Dendritic cell treated with granulocyte-macrophage colony-stimulating factor and Interleukin-4, amounts not matched to agents 40 ng/mL and 50 ng/mL, for 4 days (primary cell): ENCODE data around the gene PGBD5.

Experiments
- H3K27ac Mint-ChIP-seq: one replicate; pipeline ENCODE4 v1.8.0; 2022; ENCODE audit warnings: mild to moderate bottlenecking, mixed read lengths
- H3K27me3 Mint-ChIP-seq: one replicate; pipeline ENCODE4 v1.8.0; 2022; ENCODE audit warnings: mild to moderate bottlenecking, mixed read lengths
- H3K36me3 Mint-ChIP-seq: one replicate; pipeline ENCODE4 v1.8.0; 2022; ENCODE audit warnings: low read depth, mixed read lengths
- H3K4me1 Mint-ChIP-seq: one replicate; pipeline ENCODE4 v1.8.0; 2022; ENCODE audit warnings: low read depth, mixed read lengths
- H3K4me3 Mint-ChIP-seq: one replicate; pipeline ENCODE4 v1.8.0; 2022; ENCODE audit warnings: mild to moderate bottlenecking, moderate library complexity, mixed read lengths
- H3K9me3 Mint-ChIP-seq: one replicate; pipeline ENCODE4 v1.8.0; 2022; ENCODE audit warnings: mixed read lengths
- intact Hi-C: fragments of 100-400 bp; cut with micrococcal nuclease; formaldehyde crosslinking; loops from one replicate; pipeline ENCODE4 v1.15.0; 2022

Gene PGBD5

DNA sequence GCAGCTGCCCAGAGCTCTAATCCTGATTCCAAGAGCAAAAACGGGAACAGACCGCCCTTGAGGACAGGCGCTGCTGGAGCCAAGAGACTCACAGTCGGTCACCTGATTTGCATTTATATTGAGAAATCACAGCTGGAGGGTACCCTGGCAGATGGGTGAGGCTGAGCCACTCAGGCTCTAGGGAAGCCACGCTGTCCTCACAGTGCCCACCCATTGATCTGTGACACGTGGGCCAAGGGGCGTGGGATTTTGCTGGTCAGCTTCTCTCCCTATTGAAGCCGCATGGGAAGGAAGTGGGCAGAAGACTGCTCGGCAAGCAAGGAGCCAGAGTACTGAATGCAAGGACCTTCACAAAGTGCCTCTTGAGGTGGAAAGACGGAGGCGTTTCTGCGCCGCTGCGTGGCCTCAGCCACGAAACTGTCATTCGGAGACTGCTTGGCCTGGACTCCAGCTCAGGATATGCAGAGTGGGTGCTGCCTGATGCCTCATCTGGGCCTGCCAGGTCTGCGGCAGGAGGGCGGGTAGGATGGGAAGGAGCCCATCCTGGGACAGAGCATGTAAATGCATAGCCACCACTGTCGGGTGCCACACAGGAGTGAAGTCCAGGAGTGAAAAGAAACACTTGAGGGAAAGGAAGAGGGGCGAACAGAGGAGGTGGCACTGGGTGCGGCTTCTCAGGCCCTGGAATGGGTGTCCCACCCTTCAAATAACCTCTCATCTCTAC is 139.8 kb downstream of the PGBD5 start:
- intact Hi-C loops = no loop called here
- no peaks in the 10 kb centered on the region for H3K9me3 Mint-ChIP-seq
- H3K4me3 Mint-ChIP-seq = no peak overlapping the region
- H3K27me3 Mint-ChIP-seq = peaks cover 5% of the 10 kb centered on the region
- peaks cover 8% of the 10 kb centered on the region for H3K36me3 Mint-ChIP-seq
- H3K4me1 Mint-ChIP-seq = no peaks in the 10 kb centered on the region
- H3K27ac Mint-ChIP-seq = no peak overlapping the region

DNA sequence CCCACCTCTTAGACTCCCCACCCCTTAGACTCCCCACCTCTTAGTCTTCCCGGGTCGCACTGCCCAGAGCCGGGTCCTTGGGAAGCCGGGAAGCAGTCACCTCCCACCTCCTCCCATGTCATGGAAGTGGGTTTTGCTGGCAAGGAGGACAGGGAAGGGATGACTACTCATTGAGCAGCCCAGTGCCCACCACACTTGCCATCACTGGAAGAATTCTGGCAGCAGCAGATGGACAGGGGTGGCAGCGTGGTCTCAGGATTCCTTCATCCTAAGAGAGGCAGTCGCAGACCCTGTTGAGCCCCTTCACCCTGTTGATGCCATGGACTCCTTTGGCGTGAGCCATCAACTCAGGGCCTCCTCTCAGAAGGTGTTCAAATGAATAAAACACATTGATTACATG is 140.8 kb downstream of the PGBD5 start:
- Mint-ChIP-seq H3K27ac (no peak overlapping the region), H3K4me1 (no peaks in the 10 kb centered on the region), H3K9me3 (no peaks in the 10 kb centered on the region), H3K36me3 (peaks cover 17% of the 10 kb centered on the region), H3K4me3 (no peak overlapping the region), H3K27me3 (peaks cover 1% of the 10 kb centered on the region)
- intact Hi-C loops = no loop called here

DNA sequence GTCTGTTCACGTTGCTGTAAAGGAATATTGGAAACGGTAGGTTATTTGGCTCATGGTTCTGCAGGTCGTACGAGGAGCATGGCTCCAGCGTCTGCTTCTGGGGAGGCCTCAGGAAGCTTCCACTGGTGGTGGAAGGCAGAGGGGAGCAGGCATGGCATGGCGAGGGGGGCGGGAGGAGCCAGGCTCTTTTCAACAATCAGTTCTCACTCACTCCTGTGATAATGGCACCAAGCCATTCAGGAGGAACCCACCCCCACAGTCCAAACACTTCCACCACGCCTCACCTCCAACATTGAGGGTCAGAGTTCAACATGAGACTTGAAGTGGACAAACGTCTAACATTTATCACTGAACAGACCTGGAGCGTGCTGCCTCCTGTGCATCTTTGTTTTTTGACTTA is 141.2 kb downstream of the PGBD5 start:
- peaks cover 1% of the 10 kb centered on the region for H3K27me3 Mint-ChIP-seq
- peaks cover 22% of the 10 kb centered on the region for H3K36me3 Mint-ChIP-seq
- H3K27ac Mint-ChIP-seq = no peak overlapping the region
- no peak overlapping the region for H3K4me3 Mint-ChIP-seq
- no peaks in the 10 kb centered on the region for H3K9me3 Mint-ChIP-seq
- intact Hi-C loops = no loop called here
- H3K4me1 Mint-ChIP-seq = no peaks in the 10 kb centered on the region

- Mint-ChIP-seq H3K27me3 (no peaks in the 10 kb centered on the region), H3K27ac (no peak overlapping the region), H3K36me3 (peaks cover 34% of the 10 kb centered on the region), H3K9me3 (no peaks in the 10 kb centered on the region), H3K4me3 (no peak overlapping the region), H3K4me1 (no peaks in the 10 kb centered on the region)
- intact Hi-C loops = no loop called here
Observed at GRCh38 chr1:230283678-230284077, 142.5 kb downstream of the PGBD5 start.

- no peak overlapping the region for H3K27ac Mint-ChIP-seq
- H3K27me3 Mint-ChIP-seq = no peaks in the 10 kb centered on the region
- no peaks in the 10 kb centered on the region for H3K9me3 Mint-ChIP-seq
- intact Hi-C loops = no loop called here
- H3K4me1 Mint-ChIP-seq = no peaks in the 10 kb centered on the region
- H3K36me3 Mint-ChIP-seq = peaks cover 49% of the 10 kb centered on the region
- no peak overlapping the region for H3K4me3 Mint-ChIP-seq
Observed at GRCh38 chr1:230282157-230282556, 144.0 kb downstream of the PGBD5 start.

GRCh38 chr1:230281556-230281955 is 144.6 kb downstream of the PGBD5 start:
- Mint-ChIP-seq H3K27me3 (no peaks in the 10 kb centered on the region), H3K4me3 (no peak overlapping the region), H3K36me3 (peaks cover 54% of the 10 kb centered on the region), H3K27ac (no peak overlapping the region), H3K9me3 (no peaks in the 10 kb centered on the region), H3K4me1 (no peaks in the 10 kb centered on the region)
- intact Hi-C loops = no loop called here

DNA sequence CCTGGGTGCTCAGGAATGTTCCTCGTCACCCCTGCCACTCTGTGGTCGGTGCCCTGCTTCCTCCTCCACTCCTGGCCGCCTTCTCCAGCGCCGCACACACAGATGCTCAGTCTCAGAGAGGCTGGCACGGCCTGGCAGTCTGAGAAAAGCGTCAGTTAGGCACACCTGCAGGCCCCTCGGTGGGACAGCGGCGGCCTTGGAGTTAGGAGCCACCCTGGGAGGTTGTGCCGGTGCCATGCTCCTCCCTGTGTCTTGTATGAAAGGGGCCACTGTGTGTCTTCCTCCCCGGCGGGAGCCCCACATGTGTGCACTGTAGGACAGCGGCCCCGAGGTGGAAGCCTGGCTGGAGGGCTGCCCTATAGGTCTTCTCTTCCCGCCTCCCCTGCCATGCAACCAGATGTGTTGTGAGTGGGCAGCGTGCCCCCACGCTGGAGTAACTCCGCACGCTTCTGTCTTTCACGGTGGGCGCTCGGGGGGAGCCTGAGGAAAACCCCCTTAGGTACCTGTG is 145.2 kb downstream of the PGBD5 start:
- intact Hi-C loops = no loop called here
- Mint-ChIP-seq H3K27me3 (no peaks in the 10 kb centered on the region), H3K36me3 (peaks cover 60% of the 10 kb centered on the region), H3K9me3 (no peaks in the 10 kb centered on the region), H3K27ac (no peak overlapping the region), H3K4me3 (no peak overlapping the region), H3K4me1 (no peaks in the 10 kb centered on the region)

- intact Hi-C loops = no loop called here
- Mint-ChIP-seq H3K27ac (no peak overlapping the region), H3K36me3 (peaks cover 60% of the 10 kb centered on the region), H3K4me3 (no peak overlapping the region), H3K4me1 (no peaks in the 10 kb centered on the region), H3K27me3 (no peaks in the 10 kb centered on the region), H3K9me3 (no peaks in the 10 kb centered on the region)
Observed at GRCh38 chr1:230280054-230280795, 145.9 kb downstream of the PGBD5 start.

GRCh38 chr1:230279583-230279945 is 146.6 kb downstream of the PGBD5 start:
- Mint-ChIP-seq H3K27ac (no peak overlapping the region), H3K4me3 (no peak overlapping the region), H3K36me3 (peaks cover 60% of the 10 kb centered on the region), H3K27me3 (no peaks in the 10 kb centered on the region), H3K4me1 (peaks cover under 1% of the 10 kb centered on the region), H3K9me3 (no peaks in the 10 kb centered on the region)
- intact Hi-C loops = no loop called here

DNA sequence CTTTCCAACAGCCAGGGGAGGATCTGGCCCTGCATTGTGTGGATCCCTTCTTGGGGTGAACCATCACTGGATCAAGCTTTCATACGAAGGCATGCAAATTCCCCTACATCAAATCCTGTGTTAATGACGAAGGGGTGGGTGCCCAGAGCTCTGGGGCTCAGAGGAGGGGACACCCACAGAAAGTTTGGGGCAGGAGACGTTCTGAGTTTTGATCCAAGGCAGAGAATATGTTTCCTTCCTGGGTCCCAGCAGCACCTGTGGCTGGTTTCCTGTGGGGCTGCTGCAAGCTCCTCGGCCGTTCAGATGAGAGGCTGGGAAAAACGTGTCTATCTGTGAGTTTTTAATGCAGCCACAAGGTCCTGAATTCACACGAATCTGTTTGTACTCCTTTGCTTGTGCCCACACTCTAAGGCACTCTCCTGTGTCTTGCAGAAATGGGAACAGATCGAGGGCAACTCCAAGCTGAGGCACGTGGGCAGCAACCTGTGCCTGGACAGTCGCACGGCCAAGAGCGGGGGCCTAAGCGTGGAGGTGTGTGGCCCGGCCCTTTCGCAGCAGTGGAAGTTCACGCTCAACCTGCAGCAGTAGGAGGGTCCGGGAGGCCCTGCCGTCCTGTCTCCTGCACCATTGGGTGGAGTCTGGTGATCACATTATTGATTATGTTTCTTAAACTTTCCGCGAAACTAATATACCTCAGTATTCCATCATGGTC is 147.1 kb downstream of the PGBD5 start:
- H3K4me1 Mint-ChIP-seq = peaks cover 6% of the 10 kb centered on the region
- intact Hi-C loops = no loop called here
- H3K4me3 Mint-ChIP-seq = no peak overlapping the region
- no peaks in the 10 kb centered on the region for H3K27me3 Mint-ChIP-seq
- H3K9me3 Mint-ChIP-seq = no peaks in the 10 kb centered on the region
- H3K36me3 Mint-ChIP-seq = peaks cover 60% of the 10 kb centered on the region
- no peak overlapping the region for H3K27ac Mint-ChIP-seq

DNA sequence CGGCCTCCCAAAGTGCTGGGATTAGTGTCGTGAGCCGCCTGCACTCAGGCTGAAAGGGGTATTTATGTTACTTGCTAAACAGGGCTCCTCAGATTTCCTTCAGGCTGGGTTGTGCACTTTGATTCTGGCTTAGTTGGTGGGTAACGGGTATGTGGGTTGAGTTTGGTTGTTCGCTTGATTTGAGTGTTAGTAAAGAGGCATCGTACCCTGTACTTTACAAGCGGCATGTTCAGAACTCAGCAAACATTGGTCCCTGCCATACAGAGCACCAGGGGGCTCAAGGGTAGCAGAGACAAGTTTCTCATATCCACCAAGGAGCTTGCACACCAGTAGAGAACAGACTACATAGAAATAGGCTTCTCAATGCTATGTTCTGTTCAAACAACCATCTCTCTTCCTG is 147.8 kb downstream of the PGBD5 start:
- H3K27ac Mint-ChIP-seq = no peak overlapping the region

GRCh38 chr1:230277201-230278025 is 148.7 kb downstream of the PGBD5 start:
- Mint-ChIP-seq H3K4me3 (no peak overlapping the region), H3K27ac (no peak overlapping the region), H3K36me3 (peaks cover 61% of the 10 kb centered on the region), H3K27me3 (no peaks in the 10 kb centered on the region), H3K9me3 (no peaks in the 10 kb centered on the region), H3K4me1 (peaks cover 16% of the 10 kb centered on the region)
- intact Hi-C loops = no loop called here

More for the DNA sequence above, 147.8 kb downstream of the PGBD5 start:
- Mint-ChIP-seq H3K9me3 (no peaks in the 10 kb centered on the region), H3K36me3 (peaks cover 60% of the 10 kb centered on the region), H3K4me3 (no peak overlapping the region), H3K4me1 (peaks cover 12% of the 10 kb centered on the region), H3K27me3 (no peaks in the 10 kb centered on the region)
- intact Hi-C loops = no loop called here

- Mint-ChIP-seq H3K9me3 (no peaks in the 10 kb centered on the region), H3K4me1 (peaks cover 16% of the 10 kb centered on the region), H3K4me3 (no peak overlapping the region), H3K27ac (no peak overlapping the region), H3K27me3 (no peaks in the 10 kb centered on the region), H3K36me3 (peaks cover 65% of the 10 kb centered on the region)
- intact Hi-C loops = no loop called here
Observed at GRCh38 chr1:230276401-230276800, 149.7 kb downstream of the PGBD5 start.
